ENCODE measurements around the gene NTMT1.
"Not testable (repeated sequence)": the region's sequence is repeated elsewhere in the genome, so short reads cannot be mapped to it uniquely, and the experiment has no call there.

Gene NTMT1

GRCh38 chr9:129633848-129634247 is 7.9 kb downstream of the NTMT1 start:
- H3K36me3 ChIP-seq (ENCODE audit: insufficient read depth, low read length): peaks cover 65% of the 10 kb centered on the region

GRCh38 chr9:129635099-129636065 is 9.4 kb downstream of the NTMT1 start:
- Histone ChIP-seq H3K36me3 (ENCODE audit: insufficient read depth, low read length) (peaks cover 67% of the 10 kb centered on the region), H3K4me3 (ENCODE audit: low read length) (no peak overlapping the region), H3K27me3 (ENCODE audit: control insufficient read depth, insufficient read depth, low read length) (no peaks in the 10 kb centered on the region), H3K4me1 (ENCODE audit: control insufficient read depth, insufficient read depth, low read length) (peaks cover 25% of the 10 kb centered on the region), H3K9ac (ENCODE audit: low read depth, low read length) (no peak overlapping the region), H3K9me3 (replicated peaks; ENCODE audit: low read length) (no peaks in the 10 kb centered on the region), H3K4me2 (ENCODE audit: low read length) (no peak overlapping the region)

More at GRCh38 chr9:129633848-129634247, 7.9 kb downstream of the NTMT1 start:
- Histone ChIP-seq H3K9me3 (replicated peaks; ENCODE audit: low read length) (no peaks in the 10 kb centered on the region), H3K4me3 (ENCODE audit: low read length) (no peak overlapping the region), H3K4me1 (ENCODE audit: control insufficient read depth, insufficient read depth, low read length) (peaks cover 25% of the 10 kb centered on the region), H3K27me3 (ENCODE audit: control insufficient read depth, insufficient read depth, low read length) (no peaks in the 10 kb centered on the region), H3K9ac (ENCODE audit: low read depth, low read length) (no peak overlapping the region), H3K4me2 (ENCODE audit: low read length) (no peak overlapping the region)

GRCh38 chr9:129636343-129636742 is 10.4 kb downstream of the NTMT1 start:
- H3K9ac ChIP-seq (ENCODE audit: low read depth, low read length); H3K27me3 ChIP-seq (ENCODE audit: control insufficient read depth, insufficient read depth, low read length); H3K4me2 ChIP-seq (ENCODE audit: low read length); H3K4me3 ChIP-seq (ENCODE audit: low read length); H3K9me3 ChIP-seq (replicated peaks; ENCODE audit: low read length): not testable (repeated sequence)
- Histone ChIP-seq H3K4me1 (ENCODE audit: control insufficient read depth, insufficient read depth, low read length) (peaks cover 25% of the 10 kb centered on the region), H3K36me3 (ENCODE audit: insufficient read depth, low read length) (peaks cover 67% of the 10 kb centered on the region)

- Histone ChIP-seq H3K4me2 (ENCODE audit: low read length) (no peak overlapping the region), H3K27me3 (ENCODE audit: control insufficient read depth, insufficient read depth, low read length) (no peaks in the 10 kb centered on the region), H3K9ac (ENCODE audit: low read depth, low read length) (no peak overlapping the region), H3K36me3 (ENCODE audit: insufficient read depth, low read length) (peaks cover 67% of the 10 kb centered on the region), H3K4me1 (ENCODE audit: control insufficient read depth, insufficient read depth, low read length) (peaks cover 20% of the 10 kb centered on the region), H3K4me3 (ENCODE audit: low read length) (no peak overlapping the region), H3K9me3 (replicated peaks; ENCODE audit: low read length) (no peaks in the 10 kb centered on the region)
Measured at GRCh38 chr9:129637102-129637501, 11.1 kb downstream of the NTMT1 start.

- Histone ChIP-seq H3K4me2 (ENCODE audit: low read length) (no peak overlapping the region), H3K36me3 (ENCODE audit: insufficient read depth, low read length) (peaks cover 61% of the 10 kb centered on the region), H3K27me3 (ENCODE audit: control insufficient read depth, insufficient read depth, low read length) (no peaks in the 10 kb centered on the region), H3K9ac (ENCODE audit: low read depth, low read length) (no peak overlapping the region), H3K9me3 (replicated peaks; ENCODE audit: low read length) (no peaks in the 10 kb centered on the region), H3K4me3 (ENCODE audit: low read length) (no peak overlapping the region), H3K4me1 (ENCODE audit: control insufficient read depth, insufficient read depth, low read length) (peaks cover 24% of the 10 kb centered on the region)
Measured at GRCh38 chr9:129637673-129638439, 11.9 kb downstream of the NTMT1 start.

GRCh38 chr9:129639034-129639630 is 13.2 kb downstream of the NTMT1 start:
- Histone ChIP-seq H3K9me3 (replicated peaks; ENCODE audit: low read length) (no peaks in the 10 kb centered on the region), H3K4me2 (ENCODE audit: low read length) (no peak overlapping the region), H3K4me3 (ENCODE audit: low read length) (no peak overlapping the region), H3K36me3 (ENCODE audit: insufficient read depth, low read length) (peaks cover 49% of the 10 kb centered on the region), H3K9ac (ENCODE audit: low read depth, low read length) (no peak overlapping the region), H3K4me1 (ENCODE audit: control insufficient read depth, insufficient read depth, low read length) (peaks cover 24% of the 10 kb centered on the region), H3K27me3 (ENCODE audit: control insufficient read depth, insufficient read depth, low read length) (no peaks in the 10 kb centered on the region)

- Histone ChIP-seq H3K9ac (ENCODE audit: low read depth, low read length) (peak overlapping the region; percentile 88), H3K36me3 (ENCODE audit: insufficient read depth, low read length) (peaks cover 44% of the 10 kb centered on the region), H3K4me3 (ENCODE audit: low read length) (peak overlapping the region; percentile 95)
Measured at GRCh38 chr9:129639756-129640085, 13.8 kb downstream of the NTMT1 start.

GRCh38 chr9:129640086-129640870 is 14.3 kb downstream of the NTMT1 start:
- H3K36me3 ChIP-seq (ENCODE audit: insufficient read depth, low read length): peaks cover 39% of the 10 kb centered on the region
- H3K9ac ChIP-seq (ENCODE audit: low read depth, low read length): peak overlapping the region; percentile 88
- peak overlapping the region; percentile 95 for H3K4me2 ChIP-seq (ENCODE audit: low read length)
- no peaks in the 10 kb centered on the region for H3K9me3 ChIP-seq (replicated peaks; ENCODE audit: low read length)
- H3K27me3 ChIP-seq (ENCODE audit: control insufficient read depth, insufficient read depth, low read length): no peaks in the 10 kb centered on the region
- H3K4me1 ChIP-seq (ENCODE audit: control insufficient read depth, insufficient read depth, low read length): peaks cover 24% of the 10 kb centered on the region
- H3K4me3 ChIP-seq (ENCODE audit: low read length): peak overlapping the region; percentile 95

More at GRCh38 chr9:129639756-129640085, 13.8 kb downstream of the NTMT1 start:
- peaks cover 24% of the 10 kb centered on the region for H3K4me1 ChIP-seq (ENCODE audit: control insufficient read depth, insufficient read depth, low read length)
- H3K9me3 ChIP-seq (replicated peaks; ENCODE audit: low read length): no peaks in the 10 kb centered on the region
- H3K4me2 ChIP-seq (ENCODE audit: low read length): peak overlapping the region; percentile 95
- no peaks in the 10 kb centered on the region for H3K27me3 ChIP-seq (ENCODE audit: control insufficient read depth, insufficient read depth, low read length)

- Histone ChIP-seq H3K4me1 (ENCODE audit: control insufficient read depth, insufficient read depth, low read length) (peaks cover 24% of the 10 kb centered on the region), H3K36me3 (ENCODE audit: insufficient read depth, low read length) (peaks cover 33% of the 10 kb centered on the region), H3K4me3 (ENCODE audit: low read length) (peak overlapping the region; percentile 95), H3K9me3 (replicated peaks; ENCODE audit: low read length) (no peaks in the 10 kb centered on the region), H3K27me3 (ENCODE audit: control insufficient read depth, insufficient read depth, low read length) (no peaks in the 10 kb centered on the region), H3K4me2 (ENCODE audit: low read length) (peak overlapping the region; percentile 95), H3K9ac (ENCODE audit: low read depth, low read length) (peak overlapping the region; percentile 88)
Measured at GRCh38 chr9:129640871-129641749, 15.1 kb downstream of the NTMT1 start.

All from skeletal muscle satellite cell (primary cell).